GM21717 (cell line): ENCODE measurements around the gene GALNT2.

ENCODE experiments used
- ATAC-seq: cut with Tn5 transposase; IDR thresholded peaks from one replicate; pipeline ENCODE4 v1.9.1; 2021; ENCODE audit warnings: mild to moderate bottlenecking, moderate library complexity; ENCODE audit not compliant: unreplicated experiment

The GALNT2 gene

DNA sequence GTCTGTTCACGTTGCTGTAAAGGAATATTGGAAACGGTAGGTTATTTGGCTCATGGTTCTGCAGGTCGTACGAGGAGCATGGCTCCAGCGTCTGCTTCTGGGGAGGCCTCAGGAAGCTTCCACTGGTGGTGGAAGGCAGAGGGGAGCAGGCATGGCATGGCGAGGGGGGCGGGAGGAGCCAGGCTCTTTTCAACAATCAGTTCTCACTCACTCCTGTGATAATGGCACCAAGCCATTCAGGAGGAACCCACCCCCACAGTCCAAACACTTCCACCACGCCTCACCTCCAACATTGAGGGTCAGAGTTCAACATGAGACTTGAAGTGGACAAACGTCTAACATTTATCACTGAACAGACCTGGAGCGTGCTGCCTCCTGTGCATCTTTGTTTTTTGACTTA lies 217.9 kb downstream of the GALNT2 start:
- no peak for ATAC-seq

DNA sequence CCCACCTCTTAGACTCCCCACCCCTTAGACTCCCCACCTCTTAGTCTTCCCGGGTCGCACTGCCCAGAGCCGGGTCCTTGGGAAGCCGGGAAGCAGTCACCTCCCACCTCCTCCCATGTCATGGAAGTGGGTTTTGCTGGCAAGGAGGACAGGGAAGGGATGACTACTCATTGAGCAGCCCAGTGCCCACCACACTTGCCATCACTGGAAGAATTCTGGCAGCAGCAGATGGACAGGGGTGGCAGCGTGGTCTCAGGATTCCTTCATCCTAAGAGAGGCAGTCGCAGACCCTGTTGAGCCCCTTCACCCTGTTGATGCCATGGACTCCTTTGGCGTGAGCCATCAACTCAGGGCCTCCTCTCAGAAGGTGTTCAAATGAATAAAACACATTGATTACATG lies 218.3 kb downstream of the GALNT2 start:
- no peak for ATAC-seq

DNA sequence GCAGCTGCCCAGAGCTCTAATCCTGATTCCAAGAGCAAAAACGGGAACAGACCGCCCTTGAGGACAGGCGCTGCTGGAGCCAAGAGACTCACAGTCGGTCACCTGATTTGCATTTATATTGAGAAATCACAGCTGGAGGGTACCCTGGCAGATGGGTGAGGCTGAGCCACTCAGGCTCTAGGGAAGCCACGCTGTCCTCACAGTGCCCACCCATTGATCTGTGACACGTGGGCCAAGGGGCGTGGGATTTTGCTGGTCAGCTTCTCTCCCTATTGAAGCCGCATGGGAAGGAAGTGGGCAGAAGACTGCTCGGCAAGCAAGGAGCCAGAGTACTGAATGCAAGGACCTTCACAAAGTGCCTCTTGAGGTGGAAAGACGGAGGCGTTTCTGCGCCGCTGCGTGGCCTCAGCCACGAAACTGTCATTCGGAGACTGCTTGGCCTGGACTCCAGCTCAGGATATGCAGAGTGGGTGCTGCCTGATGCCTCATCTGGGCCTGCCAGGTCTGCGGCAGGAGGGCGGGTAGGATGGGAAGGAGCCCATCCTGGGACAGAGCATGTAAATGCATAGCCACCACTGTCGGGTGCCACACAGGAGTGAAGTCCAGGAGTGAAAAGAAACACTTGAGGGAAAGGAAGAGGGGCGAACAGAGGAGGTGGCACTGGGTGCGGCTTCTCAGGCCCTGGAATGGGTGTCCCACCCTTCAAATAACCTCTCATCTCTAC lies 219.3 kb downstream of the GALNT2 start:
- ATAC-seq: no peak

DNA sequence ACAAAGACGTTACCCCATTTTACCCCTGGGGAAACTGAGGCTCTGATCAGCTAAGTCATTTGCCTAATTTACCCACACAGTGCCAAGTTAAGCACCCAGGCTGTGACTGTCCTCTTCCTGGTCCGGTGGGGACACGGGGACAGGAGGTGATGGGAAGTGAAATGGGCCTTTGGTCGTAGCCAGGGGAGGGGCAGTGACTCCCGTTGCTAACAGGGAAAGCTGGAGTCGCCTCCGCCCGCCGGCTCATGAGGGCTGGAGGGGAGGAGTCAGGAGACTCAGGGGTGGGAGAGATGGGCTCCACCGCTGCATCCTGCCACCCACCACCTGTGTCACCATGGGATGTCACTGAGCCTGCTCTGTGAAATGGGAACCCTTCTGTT lies 219.8 kb downstream of the GALNT2 start:
- ATAC-seq: no peak

DNA sequence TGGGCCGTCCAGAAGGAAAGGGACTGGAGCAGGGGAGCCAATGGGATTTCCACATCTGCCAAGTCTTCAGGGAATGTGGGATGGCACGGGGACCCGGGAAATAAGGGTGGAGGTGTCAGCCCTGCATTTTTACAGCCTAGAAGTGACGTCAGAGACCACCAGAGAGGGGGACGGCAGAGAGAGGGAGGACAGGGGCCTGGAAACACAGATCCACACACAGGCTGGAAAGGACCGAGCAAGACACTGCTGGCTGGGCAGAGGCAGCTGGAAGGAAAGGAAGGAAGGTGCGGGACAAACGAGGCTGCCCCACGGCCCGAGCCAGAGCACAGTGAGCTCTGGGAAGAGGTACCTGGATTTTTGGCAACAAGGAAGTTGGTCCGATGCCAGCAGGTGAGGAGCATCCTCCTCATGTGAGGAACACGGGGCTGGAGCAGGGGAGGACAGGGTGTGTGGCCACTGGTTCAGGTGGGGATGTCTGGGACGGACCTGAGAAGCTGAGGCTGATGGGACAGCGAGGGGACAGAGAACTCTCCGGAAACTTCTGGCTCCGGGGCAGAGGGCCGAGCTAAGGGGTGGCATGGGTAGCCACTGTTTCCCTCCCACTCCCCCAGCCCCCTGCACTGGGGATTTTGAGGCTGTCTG lies 220.8 kb downstream of the GALNT2 start:
- no peak for ATAC-seq

DNA sequence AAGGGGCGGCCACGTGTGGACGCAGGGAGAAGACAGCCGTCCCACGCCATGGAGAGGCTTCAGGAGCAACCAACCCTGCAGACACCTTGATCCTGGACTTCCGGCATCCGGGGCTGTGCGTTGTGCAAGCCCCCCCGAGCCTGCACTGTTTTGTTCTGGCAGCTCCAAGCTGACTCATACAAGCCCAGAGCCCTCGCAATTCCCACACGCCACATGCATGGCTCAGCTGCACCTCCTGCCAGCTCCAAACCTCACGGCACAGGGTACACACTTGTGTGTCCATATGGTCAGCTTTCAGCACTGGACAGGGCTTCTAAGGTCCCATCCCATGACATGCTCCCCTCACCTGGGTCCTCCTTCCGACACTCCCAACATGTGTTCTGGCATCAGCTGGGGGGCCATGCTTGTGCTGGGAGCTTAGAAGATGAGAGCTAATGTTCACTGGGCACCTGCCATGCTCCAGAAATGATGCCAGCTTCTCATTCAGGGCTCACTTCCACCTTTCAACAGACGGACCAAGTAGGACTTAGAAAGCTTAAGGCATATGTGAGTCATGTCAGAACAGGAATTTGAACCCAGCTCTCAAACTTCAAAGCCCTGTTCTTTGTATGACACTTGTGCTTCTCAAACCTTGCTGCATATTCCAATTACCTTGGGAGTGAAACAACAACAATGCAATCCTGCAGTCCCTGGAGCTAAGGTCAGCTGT lies 221.8 kb downstream of the GALNT2 start:
- no peak for ATAC-seq

DNA sequence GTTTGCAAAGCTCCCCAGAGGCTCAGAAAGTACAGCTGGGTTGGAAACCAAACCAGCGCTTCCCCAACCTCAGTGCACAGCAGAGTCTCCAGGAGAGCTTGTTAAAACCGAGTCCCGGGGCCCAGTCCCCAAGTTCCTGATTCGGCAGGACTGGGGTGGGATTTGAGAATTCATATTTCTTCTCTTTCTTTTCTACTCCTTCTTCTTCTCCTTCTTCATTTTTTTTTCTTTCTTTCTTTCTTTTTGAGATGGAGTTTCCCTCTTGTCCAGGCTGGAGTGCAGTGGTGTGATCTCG lies 222.3 kb downstream of the GALNT2 start:
- ATAC-seq: no peak

DNA sequence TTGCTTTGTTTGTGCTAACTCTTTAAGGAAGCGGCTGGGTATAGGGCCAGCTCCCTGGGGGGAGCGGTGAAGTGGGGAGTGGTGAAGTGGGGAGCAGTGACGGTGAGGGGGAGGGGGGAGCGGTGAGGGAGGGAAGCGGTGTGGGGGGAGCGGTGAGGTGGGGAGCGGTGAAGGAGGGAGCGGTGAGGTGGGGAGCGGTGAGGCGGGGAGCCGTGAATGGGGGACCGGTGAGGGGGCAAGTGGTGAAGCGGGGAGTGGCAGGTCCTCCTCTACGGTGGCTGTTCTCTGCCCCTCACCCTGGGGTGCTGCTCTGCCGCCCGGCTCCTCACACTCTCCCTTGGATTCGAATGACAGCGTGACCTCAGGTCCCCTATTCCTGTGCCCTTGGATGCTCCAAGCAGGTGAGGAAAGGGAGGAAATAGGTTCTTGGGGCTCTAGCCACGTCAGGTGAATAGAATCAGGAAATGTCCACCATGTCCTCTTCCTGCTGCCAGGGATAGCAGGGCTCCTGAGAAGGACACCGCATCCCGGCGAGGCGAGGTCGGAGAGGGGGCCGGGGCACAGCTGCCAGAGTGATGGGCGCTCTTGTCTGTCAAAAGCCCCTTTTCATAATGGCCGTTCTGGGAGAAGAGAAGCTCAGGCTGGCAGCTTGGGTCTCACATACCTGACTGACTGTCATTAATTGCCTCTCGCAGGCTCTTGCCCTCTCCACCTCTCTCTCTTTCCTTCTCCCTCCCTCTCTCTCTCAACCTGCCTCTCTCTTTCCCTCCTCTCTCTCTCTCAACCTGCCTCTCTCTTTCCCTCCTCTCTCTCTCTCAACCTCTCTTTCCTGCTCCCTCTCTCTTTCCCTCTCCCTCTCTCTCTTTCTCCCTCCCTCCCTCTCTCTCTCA lies 224.9 kb downstream of the GALNT2 start:
- no peak for ATAC-seq

DNA sequence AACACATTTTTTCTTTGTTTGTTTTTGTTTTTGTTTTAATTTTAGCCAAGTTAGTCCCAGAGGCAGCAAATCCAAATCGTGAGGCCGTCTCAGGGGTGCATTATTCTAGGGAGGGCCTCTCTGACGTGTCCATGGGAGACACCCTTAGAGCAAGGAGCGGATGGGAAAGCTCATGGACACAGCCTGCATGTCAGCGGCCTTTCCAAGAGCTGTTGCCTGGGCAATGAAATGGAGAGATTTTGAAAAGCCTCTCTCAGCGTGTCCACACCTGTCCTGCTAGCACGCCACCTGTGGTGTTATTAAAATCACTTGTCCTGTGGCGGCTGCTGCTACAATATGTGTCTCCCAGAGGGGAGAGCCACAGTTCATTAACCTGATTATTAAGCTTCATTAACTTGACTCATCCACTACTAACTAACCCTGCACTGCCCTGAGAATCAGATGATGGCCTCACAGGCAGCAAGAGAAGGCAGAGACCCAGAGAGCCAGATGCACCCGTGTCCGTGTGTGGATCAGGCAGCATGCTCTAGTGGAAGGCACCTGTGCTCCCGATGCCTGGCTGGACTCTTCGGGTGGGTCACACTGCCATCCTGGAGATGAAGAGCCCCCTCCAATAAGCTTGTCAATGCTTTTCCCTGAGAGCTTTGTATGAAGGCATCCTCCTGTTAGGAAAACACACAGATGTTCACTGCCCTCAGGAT lies 225.8 kb downstream of the GALNT2 start:
- ATAC-seq: no peak

DNA sequence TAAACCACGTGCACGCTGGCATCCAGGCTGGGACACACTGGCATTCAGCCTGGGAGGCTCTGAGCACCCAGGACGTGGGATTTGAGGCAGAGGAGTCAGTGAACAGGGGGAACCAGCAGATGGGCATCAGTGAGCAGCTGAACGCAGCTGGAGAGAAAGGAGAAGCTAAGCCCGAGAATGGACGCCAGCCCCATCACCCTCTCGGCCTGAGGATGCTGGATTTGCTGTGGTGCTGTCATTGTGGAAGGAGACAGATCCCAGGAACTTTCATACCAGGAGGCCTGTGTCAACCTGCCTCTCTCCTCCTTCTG lies 226.3 kb downstream of the GALNT2 start:
- ATAC-seq: no peak

DNA sequence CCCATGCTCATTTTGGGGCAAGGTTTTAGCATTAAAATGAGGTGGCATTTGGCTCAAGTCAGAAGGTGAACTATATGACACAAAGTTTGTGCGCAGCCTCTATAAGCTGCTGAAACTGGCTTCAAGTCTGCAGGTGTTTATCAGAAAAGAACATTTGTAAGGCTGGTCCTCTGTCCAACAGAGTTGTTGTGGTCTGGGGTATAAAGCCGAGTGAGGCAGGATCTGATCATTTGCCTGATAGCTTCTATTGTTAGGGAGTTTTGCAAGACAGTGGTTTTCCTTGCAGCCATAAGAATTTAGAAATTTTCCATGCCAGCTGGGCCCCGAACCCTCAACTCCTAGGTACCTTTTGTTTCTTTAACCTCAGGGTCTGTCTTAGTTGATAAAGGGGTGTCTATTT lies 228.3 kb downstream of the GALNT2 start:
- no peak for ATAC-seq

DNA sequence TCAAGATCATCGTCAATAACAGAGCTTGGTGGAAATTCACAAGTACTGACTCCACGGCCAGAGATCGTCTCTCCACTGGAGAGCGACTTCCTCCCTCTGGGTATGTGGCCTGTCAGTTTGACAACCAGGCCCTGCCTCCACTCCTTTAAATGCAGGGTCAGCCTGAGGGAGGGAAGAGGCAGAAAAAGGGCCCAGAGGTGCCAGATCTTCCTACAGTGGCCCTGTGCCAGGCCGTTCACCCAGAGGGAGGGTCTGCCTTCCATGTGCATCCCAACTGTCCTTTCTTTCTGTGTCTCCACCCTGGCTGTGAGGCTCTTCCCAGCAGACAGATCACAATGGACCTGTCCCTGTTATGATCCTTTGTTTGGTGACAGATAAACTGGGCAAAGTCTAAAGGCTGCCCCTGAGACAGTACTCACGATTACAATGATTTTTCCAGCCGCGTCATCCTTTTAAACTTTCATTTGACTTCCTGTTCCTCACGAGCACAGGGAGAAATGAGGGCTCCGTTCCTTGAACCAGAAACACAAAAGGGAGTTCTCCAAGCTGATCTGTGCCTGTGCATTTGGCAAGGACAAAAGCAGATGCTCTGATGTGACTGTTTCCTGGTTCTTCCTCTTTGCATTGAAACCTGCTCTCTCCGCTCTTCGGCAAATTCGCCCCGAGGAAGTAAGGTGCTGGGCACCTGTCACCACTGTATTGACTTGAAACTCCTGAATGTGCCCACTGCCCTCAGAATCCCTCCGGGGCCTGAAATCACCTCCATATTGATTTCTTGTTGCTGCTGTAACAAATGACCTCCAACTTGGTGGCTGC lies 232.4 kb downstream of the GALNT2 start:
- ATAC-seq: no peak

DNA sequence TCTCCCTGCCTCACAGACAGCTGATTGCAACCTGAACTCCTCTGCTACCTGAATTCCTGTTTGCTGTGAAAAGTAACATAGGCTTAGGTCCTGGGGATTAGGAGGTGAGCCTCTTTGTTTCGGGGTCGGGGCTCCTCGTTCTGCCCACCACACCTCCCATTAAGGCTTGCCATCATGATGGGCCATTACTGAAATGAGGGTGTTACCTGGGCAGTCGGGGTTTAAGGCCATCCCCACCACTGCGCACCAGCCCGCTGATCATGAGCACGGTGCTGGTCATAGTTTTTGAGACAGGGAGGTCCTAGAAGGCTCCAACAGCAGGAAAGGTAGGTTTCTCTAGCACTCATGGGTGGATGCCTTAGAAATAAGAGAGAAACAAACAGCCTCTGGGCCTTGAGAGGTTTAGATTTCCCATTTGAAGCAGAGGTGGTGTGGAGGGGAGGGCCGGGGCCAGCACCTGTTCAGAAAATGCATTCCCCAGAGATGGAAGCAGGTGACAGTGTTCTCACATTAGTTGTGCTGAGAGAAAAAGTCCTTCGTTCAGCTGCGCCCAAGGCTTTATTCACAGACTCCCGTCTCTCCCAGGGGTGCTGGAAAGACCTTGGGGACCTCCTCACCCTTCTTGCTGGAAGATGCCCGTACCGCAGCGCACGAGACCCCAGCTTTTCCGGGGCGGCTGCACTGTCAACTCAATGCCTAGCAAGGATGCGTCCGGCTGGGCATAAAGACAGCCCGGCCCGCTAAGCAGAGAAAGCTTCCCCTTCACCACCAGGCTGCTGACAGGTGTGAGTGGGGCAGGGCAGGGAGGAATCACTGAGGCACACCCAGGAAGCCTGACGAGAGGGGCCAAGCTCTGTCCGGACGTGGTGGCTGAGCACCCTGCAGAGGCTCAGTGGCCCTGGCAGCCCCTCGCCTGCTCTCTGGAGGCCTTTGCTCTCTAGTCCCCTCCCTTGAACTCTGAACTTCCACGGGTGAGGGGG lies 233.6 kb downstream of the GALNT2 start:
- no peak for ATAC-seq

DNA sequence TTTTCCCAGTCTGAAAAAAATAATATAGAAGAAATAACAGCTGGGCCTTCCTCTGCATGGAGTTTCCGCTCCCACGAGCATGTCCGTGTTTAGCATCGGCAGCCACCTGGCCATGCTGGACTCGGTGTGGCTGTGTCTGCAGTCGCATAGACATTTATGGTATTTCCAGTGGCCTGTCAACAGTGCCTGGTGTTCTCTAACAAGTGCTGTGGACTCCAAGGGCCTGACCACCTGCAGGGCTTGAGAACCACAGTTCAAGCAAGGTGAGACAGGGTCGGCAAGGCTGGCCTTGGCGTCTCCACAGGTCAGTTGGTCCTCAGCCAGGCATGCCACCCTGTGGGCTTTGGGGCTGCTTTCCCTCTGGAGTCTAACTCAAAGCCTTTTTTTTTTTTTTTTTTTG lies 234.3 kb downstream of the GALNT2 start:
- ATAC-seq: no peak

DNA sequence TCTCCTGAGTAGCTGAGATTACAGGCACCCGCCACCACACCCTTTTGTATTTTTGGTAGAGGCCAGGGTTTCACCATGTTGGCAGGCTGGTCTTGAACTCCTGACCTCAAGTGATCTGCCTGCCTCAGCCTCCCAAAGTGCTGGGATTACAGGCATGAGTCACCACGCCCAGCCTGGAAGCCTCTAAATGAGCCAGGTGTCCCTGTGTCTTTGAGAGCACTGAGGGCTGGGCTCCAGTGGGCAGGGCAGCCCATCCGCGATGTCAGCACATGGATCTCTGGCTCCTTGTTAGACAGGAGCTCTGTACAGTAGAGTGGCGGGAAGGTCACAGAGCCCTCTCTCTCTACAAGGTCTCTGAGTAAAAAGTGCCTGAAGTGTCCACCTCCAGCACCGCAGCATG lies 234.8 kb downstream of the GALNT2 start:
- ATAC-seq: no peak

DNA sequence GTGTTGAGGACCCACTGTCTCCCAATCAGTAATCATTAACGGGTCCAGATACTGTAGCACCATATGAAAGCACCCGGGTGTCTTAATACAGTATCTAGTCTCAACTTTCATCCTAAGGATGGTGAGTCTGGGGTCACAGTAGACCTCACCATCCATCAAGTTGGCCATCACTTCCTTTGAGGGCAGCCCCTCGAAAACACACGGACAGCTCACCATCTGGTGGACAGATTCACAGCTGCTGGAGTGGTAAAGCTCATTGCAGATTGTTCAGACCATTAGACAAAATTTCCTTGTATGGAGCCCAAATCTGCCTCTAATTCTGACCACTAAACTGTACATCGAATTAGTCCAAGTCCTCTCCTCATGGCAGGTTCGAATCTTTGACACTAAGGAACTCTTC lies 236.0 kb downstream of the GALNT2 start:
- no peak for ATAC-seq

DNA sequence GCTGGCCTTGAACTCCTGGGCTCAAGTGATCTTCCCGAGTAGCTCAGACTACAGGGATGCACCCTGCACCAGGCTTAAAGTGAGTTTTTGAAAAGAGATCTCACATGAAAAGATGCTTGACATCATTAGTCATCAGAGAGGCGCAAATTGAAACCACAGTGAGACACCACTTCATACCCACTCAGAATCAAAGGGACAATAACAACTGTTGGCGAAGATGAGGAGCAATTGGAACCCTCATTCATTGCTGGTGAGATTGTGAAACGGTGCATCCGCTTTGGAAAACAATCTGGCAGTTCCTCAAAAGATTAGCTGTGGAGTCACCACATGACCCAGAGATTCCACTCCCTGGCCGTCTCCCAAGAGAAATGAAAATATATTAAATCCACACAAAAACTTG lies 236.8 kb downstream of the GALNT2 start:
- no peak for ATAC-seq

DNA sequence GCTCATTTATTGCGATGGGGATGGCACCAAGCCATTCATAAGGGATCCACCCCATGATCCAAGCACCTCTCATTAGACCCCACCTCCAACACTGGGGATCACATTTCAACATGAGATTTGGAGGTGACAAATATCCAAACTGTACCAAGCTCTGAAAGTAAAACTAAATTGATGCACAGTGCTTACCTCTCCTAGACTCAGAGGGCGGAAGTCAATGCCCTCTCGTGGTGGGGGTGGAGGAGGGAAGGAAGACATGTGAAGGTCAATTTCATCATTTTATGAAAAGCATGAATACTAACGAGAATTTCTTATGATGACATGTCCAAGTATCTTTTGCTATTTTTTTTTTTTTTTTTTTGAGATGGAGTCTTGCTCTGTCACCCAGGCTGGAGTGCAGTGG lies 239.1 kb downstream of the GALNT2 start:
- no peak for ATAC-seq

DNA sequence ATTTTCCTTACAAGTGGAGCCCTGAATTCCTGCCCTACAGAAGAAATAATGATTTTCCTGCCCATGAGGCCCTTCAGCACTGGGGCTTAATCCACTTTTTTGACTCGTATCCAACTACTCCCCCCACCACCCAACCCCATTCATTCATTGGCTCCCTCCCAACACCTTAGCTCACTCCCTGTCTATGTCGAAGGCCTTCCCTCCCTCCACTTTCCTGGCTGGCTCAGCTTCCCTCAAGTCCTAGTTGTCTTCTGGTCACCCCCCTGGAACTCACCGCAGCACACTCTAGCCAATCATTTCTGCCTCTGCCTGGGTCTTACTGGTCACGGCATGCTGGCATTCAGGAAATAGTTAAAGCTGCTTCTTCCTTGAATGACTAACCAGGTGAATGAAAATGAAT lies 240.2 kb downstream of the GALNT2 start:
- no peak for ATAC-seq
